HepG2 (cell line): ENCODE measurements around the gene AHNAK. TPM values are rescaled to one million over a fixed set of nuclear protein-coding genes. Genes with fewer than 3 reads are reported as not detected.
A peak's percentile ranks its signal among the peaks of the same experiment; 100 is the strongest.

Experiments
- BORCS8-MEF2B ChIP-seq: sonication (generic); formaldehyde crosslinking; IDR thresholded peaks from 2 replicates; pipeline ENCODE4 v1.8.0; 2022; ENCODE audit warnings: mild to moderate bottlenecking, missing genetic modification reagents
- ELK4 ChIP-seq: sonication (generic); formaldehyde crosslinking; IDR thresholded peaks from 2 replicates; pipeline ENCODE4 v1.9.0; 2021; ENCODE audit warnings: missing genetic modification reagents, borderline replicate concordance
- FOXA3 ChIP-seq: IDR thresholded peaks from 2 replicates; pipeline ENCODE4 v1.6.1; 2016; ENCODE audit warnings: missing genetic modification reagents, missing compliant biosample characterization
- MED1 ChIP-seq: sonication (generic); formaldehyde crosslinking; IDR thresholded peaks from 2 replicates; pipeline ENCODE4 v1.4.0; 2020; ENCODE audit warnings: missing genetic modification reagents
- NFIB ChIP-seq: sonication (generic); formaldehyde crosslinking; IDR thresholded peaks from 2 replicates; pipeline ENCODE4 v1.9.0; 2021; ENCODE audit warnings: missing genetic modification reagents, mild to moderate bottlenecking, borderline replicate concordance
- PHB2 ChIP-seq: fragments of 450-650 bp; IDR thresholded peaks from 2 replicates; pipeline ENCODE4 v1.6.1; 2018; ENCODE audit not compliant: partially characterized antibody
- RORA ChIP-seq: sonication (generic); formaldehyde crosslinking; IDR thresholded peaks from 2 replicates; pipeline ENCODE4 v1.5.0; 2020; ENCODE audit warnings: mild to moderate bottlenecking, missing genetic modification reagents, moderate library complexity
- RXRB ChIP-seq: IDR thresholded peaks from 2 replicates; pipeline ENCODE4 v1.6.1; 2016; ENCODE audit warnings: borderline replicate concordance, missing genetic modification reagents, missing compliant biosample characterization
- STAT5B ChIP-seq: sonication (generic); formaldehyde crosslinking; IDR thresholded peaks from 2 replicates; pipeline ENCODE4 v1.4.0; 2020; ENCODE audit warnings: missing genetic modification reagents
- ZBTB38 ChIP-seq: sonication (generic); formaldehyde crosslinking; IDR thresholded peaks from 2 replicates; pipeline ENCODE4 v1.5.1; 2020; ENCODE audit warnings: mild to moderate bottlenecking, missing genetic modification reagents
- ZNF335 ChIP-seq: sonication (generic); formaldehyde crosslinking; IDR thresholded peaks from 2 replicates; pipeline ENCODE4 v1.4.0; 2020; ENCODE audit warnings: missing genetic modification reagents
- ZNF496 ChIP-seq: sonication (generic); formaldehyde crosslinking; IDR thresholded peaks from 2 replicates; pipeline ENCODE4 v1.8.1; 2023; ENCODE audit warnings: mild to moderate bottlenecking, moderate library complexity, missing genetic modification reagents; ENCODE audit not compliant: insufficient replicate concordance
- ZNF614 ChIP-seq: IDR thresholded peaks from 2 replicates; pipeline ENCODE4 v1.6.1; 2018; ENCODE audit warnings: missing biosample characterization, missing genetic modification reagents, inconsistent platforms, borderline replicate concordance
- polyA plus RNA-seq, 8 experiments: library from polyadenylated mRNA; depleted of rRNA in 3 of 8; stranded (reverse) in 7 of 8; unstranded in 1 of 8; fragments of >200 nt; fragmentation: Illumina TruSeq in 4 of 8; extraction: Trizol in 4 of 8; gene quantifications; 2 replicates each; pipeline versions ENCODE4 v1.2.1 to v1.2.3, GENCODE V29; 2011 to 2016; ENCODE audit warnings: low read depth in 4 of 8, missing spikeins in 1 of 8, mixed read lengths in 1 of 8; ENCODE audit not compliant: insufficient read depth in 1 of 8
- total RNA-seq, 5 experiments: library from RNA; depleted of rRNA; stranded (reverse); fragments of >200 nt; fragmentation: Illumina TruSeq; extraction: Trizol; gene quantifications; 2 replicates each; pipeline ENCODE4 v1.2.3, GENCODE V29; 2016; ENCODE audit warnings: low read depth in 1 of 5
- TF ChIP-seq, protein P1 (sequence below): sonication (generic); formaldehyde crosslinking; IDR thresholded peaks from 2 replicates; pipeline ENCODE4 v1.5.0; 2020; ENCODE audit warnings: mild to moderate bottlenecking, missing genetic modification reagents, borderline replicate concordance
- TF ChIP-seq, protein P2 (sequence below), 2 experiments: sonication (generic) in 1 of 2; formaldehyde crosslinking in 1 of 2; IDR thresholded peaks; 2 replicates each; pipeline versions ENCODE4 v1.4.0 to v1.6.1; 2018 to 2020; ENCODE audit warnings: missing genetic modification reagents in 2 of 2, borderline replicate concordance in 1 of 2, low read depth in 1 of 2, mild to moderate bottlenecking in 1 of 2, missing biosample characterization in 1 of 2
- TF ChIP-seq, protein P3 (sequence below): sonication (generic); formaldehyde crosslinking; IDR thresholded peaks from 2 replicates; pipeline ENCODE4 v1.5.0; 2020; ENCODE audit warnings: missing genetic modification reagents
- TF ChIP-seq, protein P4 (sequence below): IDR thresholded peaks from 2 replicates; pipeline ENCODE4 v1.6.1; 2012; ENCODE audit warnings: inconsistent platforms

The AHNAK gene
- total and polyA plus RNA-seq, 2 of the 13 experiments (the other 11 are each of a cell fraction or from before 2014, with no cell fraction given) = 23.4 to 25.0 TPM

GRCh38 chr11:62508336-62509058 is 38.1 kb downstream of the AHNAK start (continued):
- TF ChIP-seq, protein P1, sequence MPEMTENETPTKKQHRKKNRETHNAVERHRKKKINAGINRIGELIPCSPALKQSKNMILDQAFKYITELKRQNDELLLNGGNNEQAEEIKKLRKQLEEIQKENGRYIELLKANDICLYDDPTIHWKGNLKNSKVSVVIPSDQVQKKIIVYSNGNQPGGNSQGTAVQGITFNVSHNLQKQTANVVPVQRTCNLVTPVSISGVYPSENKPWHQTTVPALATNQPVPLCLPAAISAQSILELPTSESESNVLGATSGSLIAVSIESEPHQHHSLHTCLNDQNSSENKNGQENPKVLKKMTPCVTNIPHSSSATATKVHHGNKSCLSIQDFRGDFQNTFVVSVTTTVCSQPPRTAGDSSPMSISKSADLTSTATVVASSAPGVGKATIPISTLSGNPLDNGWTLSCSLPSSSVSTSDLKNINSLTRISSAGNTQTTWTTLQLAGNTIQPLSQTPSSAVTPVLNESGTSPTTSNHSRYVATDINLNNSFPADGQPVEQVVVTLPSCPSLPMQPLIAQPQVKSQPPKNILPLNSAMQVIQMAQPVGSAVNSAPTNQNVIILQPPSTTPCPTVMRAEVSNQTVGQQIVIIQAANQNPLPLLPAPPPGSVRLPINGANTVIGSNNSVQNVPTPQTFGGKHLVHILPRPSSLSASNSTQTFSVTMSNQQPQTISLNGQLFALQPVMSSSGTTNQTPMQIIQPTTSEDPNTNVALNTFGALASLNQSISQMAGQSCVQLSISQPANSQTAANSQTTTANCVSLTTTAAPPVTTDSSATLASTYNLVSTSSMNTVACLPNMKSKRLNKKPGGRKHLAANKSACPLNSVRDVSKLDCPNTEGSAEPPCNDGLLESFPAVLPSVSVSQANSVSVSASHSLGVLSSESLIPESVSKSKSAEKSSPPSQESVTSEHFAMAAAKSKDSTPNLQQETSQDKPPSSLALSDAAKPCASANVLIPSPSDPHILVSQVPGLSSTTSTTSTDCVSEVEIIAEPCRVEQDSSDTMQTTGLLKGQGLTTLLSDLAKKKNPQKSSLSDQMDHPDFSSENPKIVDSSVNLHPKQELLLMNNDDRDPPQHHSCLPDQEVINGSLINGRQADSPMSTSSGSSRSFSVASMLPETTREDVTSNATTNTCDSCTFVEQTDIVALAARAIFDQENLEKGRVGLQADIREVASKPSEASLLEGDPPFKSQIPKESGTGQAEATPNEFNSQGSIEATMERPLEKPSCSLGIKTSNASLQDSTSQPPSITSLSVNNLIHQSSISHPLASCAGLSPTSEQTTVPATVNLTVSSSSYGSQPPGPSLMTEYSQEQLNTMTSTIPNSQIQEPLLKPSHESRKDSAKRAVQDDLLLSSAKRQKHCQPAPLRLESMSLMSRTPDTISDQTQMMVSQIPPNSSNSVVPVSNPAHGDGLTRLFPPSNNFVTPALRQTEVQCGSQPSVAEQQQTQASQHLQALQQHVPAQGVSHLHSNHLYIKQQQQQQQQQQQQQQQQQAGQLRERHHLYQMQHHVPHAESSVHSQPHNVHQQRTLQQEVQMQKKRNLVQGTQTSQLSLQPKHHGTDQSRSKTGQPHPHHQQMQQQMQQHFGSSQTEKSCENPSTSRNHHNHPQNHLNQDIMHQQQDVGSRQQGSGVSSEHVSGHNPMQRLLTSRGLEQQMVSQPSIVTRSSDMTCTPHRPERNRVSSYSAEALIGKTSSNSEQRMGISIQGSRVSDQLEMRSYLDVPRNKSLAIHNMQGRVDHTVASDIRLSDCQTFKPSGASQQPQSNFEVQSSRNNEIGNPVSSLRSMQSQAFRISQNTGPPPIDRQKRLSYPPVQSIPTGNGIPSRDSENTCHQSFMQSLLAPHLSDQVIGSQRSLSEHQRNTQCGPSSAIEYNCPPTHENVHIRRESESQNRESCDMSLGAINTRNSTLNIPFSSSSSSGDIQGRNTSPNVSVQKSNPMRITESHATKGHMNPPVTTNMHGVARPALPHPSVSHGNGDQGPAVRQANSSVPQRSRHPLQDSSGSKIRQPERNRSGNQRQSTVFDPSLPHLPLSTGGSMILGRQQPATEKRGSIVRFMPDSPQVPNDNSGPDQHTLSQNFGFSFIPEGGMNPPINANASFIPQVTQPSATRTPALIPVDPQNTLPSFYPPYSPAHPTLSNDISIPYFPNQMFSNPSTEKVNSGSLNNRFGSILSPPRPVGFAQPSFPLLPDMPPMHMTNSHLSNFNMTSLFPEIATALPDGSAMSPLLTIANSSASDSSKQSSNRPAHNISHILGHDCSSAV (CRISPR knock-in tag) = no peak
- TF ChIP-seq RORA (CRISPR knock-in tag) = no peak
- no peak for TF ChIP-seq STAT5B (CRISPR knock-in tag)
- 0 out of 2 replicates have a peak, but pooled peaks have one; percentile 24 for TF ChIP-seq RXRB (CRISPR knock-in tag)
- TF ChIP-seq, protein P2, sequence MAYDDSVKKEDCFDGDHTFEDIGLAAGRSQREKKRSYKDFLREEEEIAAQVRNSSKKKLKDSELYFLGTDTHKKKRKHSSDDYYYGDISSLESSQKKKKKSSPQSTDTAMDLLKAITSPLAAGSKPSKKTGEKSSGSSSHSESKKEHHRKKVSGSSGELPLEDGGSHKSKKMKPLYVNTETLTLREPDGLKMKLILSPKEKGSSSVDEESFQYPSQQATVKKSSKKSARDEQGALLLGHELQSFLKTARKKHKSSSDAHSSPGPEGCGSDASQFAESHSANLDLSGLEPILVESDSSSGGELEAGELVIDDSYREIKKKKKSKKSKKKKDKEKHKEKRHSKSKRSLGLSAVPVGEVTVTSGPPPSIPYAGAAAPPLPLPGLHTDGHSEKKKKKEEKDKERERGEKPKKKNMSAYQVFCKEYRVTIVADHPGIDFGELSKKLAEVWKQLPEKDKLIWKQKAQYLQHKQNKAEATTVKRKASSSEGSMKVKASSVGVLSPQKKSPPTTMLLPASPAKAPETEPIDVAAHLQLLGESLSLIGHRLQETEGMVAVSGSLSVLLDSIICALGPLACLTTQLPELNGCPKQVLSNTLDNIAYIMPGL (CRISPR knock-in tag; IDR thresholded peaks at IDR 0.05; ENCODE audit: borderline replicate concordance in 1 of 2, low read depth in 1 of 2) = peak; percentile 42 to 73; a peak in 2 of 4 replicates
- 0 out of 2 replicates have a peak, but pooled peaks have one; percentile 62 for TF ChIP-seq ZNF614 (CRISPR knock-in tag)
- 0 out of 2 replicates have a peak, but pooled peaks have one; percentile 29 for TF ChIP-seq ZBTB38 (CRISPR knock-in tag)
- TF ChIP-seq NFIB = no peak
- TF ChIP-seq, protein P3, sequence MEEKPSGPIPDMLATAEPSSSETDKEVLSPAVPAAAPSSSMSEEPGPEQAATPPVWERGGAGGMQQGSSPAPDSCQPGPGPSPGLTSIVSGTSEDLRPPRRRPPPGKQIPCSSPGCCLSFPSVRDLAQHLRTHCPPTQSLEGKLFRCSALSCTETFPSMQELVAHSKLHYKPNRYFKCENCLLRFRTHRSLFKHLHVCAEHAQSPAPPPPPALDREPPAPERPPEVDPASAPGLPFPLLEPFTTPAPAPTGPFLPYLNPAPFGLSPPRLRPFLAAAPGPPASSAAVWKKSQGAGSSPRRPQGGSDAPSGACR (CRISPR knock-in tag) = no peak
- no peak for TF ChIP-seq PHB2
- TF ChIP-seq BORCS8-MEF2B (CRISPR knock-in tag) = no peak
- TF ChIP-seq ELK4 = no peak
- TF ChIP-seq MED1 (CRISPR knock-in tag) = 0 out of 2 replicates have a peak, but pooled peaks have one; percentile 36
- no peak for TF ChIP-seq ZNF335
- no peak for TF ChIP-seq ZNF496
- TF ChIP-seq, protein P4, sequence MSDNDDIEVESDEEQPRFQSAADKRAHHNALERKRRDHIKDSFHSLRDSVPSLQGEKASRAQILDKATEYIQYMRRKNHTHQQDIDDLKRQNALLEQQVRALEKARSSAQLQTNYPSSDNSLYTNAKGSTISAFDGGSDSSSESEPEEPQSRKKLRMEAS = peak; percentile 93
- TF ChIP-seq FOXA3 (CRISPR knock-in tag) = peak; percentile 54
